ENCODE measurements around the gene LIMD2. TPM values are rescaled to one million over a fixed set of nuclear protein-coding genes. Genes with fewer than 3 reads are reported as not detected.

The LIMD2 gene
- total and polyA plus RNA-seq, 2 experiments from 2014 or later = 98.8 to 105 TPM

- TF ChIP-seq POLR2AphosphoS5 (IDR thresholded peaks at IDR 0.05; ENCODE audit: low read depth) (no peak), EZH2 (IDR thresholded peaks at IDR 0.05; ENCODE audit: low read depth, unreplicated experiment) (no peak), REST (IDR thresholded peaks at IDR 0.05; ENCODE audit: unreplicated experiment) (no peak), JUNB (IDR thresholded peaks at IDR 0.05; ENCODE audit: unreplicated experiment) (no peak), CREB1 (CRISPR knock-in tag; IDR thresholded peaks at IDR 0.05; ENCODE audit: low read depth) (no peak), NANOG (IDR thresholded peaks at IDR 0.05; ENCODE audit: borderline replicate concordance) (no peak)
These were observed 42.1 kb downstream of the LIMD2 start (continued) for GRCh38 chr17:63657786-63658185.

- DNase-seq (ENCODE audit: low spot score) (no peak), ATAC-seq (no peak)
- no peak overlapping the region for H2AFZ ChIP-seq
- peaks cover 4% of the 10 kb centered on the region; the same call in 2 of the 3 replicates for H3K4me1 Mint-ChIP-seq
- no peaks in the 10 kb centered on the region for H3F3A ChIP-seq (replicated peaks; ENCODE audit: low read depth)
- no peaks in the 10 kb centered on the region for H3K27me3 ChIP-seq (ENCODE audit: insufficient read depth)
- no peak overlapping the region for H3K4me3 Mint-ChIP-seq
- no peak overlapping the region for H3K4me3 ChIP-seq
- H3K27me3 Mint-ChIP-seq (ENCODE audit: insufficient read depth, low read depth, poor library complexity) = no peaks in the 10 kb centered on the region
- H3K9me2 ChIP-seq (ENCODE audit: insufficient read depth) = no peaks in the 10 kb centered on the region
- H3K27ac Mint-ChIP-seq = no peak overlapping the region
- TF ChIP-seq REST (IDR thresholded peaks at IDR 0.05; ENCODE audit: unreplicated experiment) = no peak
- no peak for TF ChIP-seq CREB1 (CRISPR knock-in tag; IDR thresholded peaks at IDR 0.05; ENCODE audit: low read depth)
- TF ChIP-seq POLR2AphosphoS5 (IDR thresholded peaks at IDR 0.05; ENCODE audit: low read depth) = no peak
- no peak for TF ChIP-seq ZNF114 (CRISPR knock-in tag; IDR thresholded peaks at IDR 0.05)
- no peak for TF ChIP-seq NANOG (IDR thresholded peaks at IDR 0.05; ENCODE audit: borderline replicate concordance)
- no peak overlapping the region for H3K4me2 ChIP-seq
- H3K36me3 Mint-ChIP-seq (ENCODE audit: low read depth) = peaks cover 11% of the 10 kb centered on the region; the same call in 2 of the 3 replicates
- H4K20me1 ChIP-seq (replicated peaks; ENCODE audit: insufficient read depth) = no peaks in the 10 kb centered on the region; the same call in 1 of the 2 replicates
- H3K27ac ChIP-seq (ENCODE audit: low read depth) = no peak overlapping the region
- H3K4me1 ChIP-seq (ENCODE audit: insufficient read depth) = peaks cover 6% of the 10 kb centered on the region; the same call in 1 of the 2 replicates
- no peaks in the 10 kb centered on the region; the same call in 2 of the 3 replicates for H3K9me3 Mint-ChIP-seq
- H3K36me3 ChIP-seq (ENCODE audit: insufficient read depth) = 0 out of 2 replicates have a peak, but pooled peaks cover under 1% of the 10 kb centered on the region
- 0 out of 2 replicates have a peak, but pooled peaks cover 6% of the 10 kb centered on the region for H3K79me2 ChIP-seq (replicated peaks; ENCODE audit: insufficient read depth)
These were observed 46.9 kb downstream of the LIMD2 start for GRCh38 chr17:63653050-63653449.
